GM12873 (cell line): ENCODE data around the gene CDKAL1.

Experiments
- CTCF ChIP-seq: IDR thresholded peaks from 2 replicates; pipeline ENCODE4 v1.5.1; 2012; ENCODE audit warnings: low read depth, mild to moderate bottlenecking, moderate library complexity, low read length, control low read depth; ENCODE audit not compliant: insufficient read depth; ENCODE audit errors: missing control alignments

The CDKAL1 gene

GRCh38 chr6:20877008-20877937, 343.0 kb downstream of the CDKAL1 start:
- no peak for TF ChIP-seq CTCF

- no peak for TF ChIP-seq CTCF
These were observed 344.9 kb downstream of the CDKAL1 start for GRCh38 chr6:20879121-20879520.

GRCh38 chr6:20879526-20879925, 345.3 kb downstream of the CDKAL1 start:
- TF ChIP-seq CTCF, result no peak

- TF ChIP-seq CTCF, result no peak
These were observed 347.1 kb downstream of the CDKAL1 start for GRCh38 chr6:20881365-20881764.

GRCh38 chr6:20882014-20882413, 347.8 kb downstream of the CDKAL1 start:
- no peak for TF ChIP-seq CTCF

GRCh38 chr6:20885076-20885475, 350.8 kb downstream of the CDKAL1 start:
- no peak for TF ChIP-seq CTCF

GRCh38 chr6:20891161-20891560, 356.9 kb downstream of the CDKAL1 start:
- no peak for TF ChIP-seq CTCF
